Measurements from ENCODE around the gene EVC. TPM values are rescaled to one million over a fixed set of nuclear protein-coding genes. Genes with fewer than 3 reads are reported as not detected.

EVC gene
- total RNA-seq, 2 donors from 2014 or later = 7.8 to 10.5 TPM

GRCh38 chr4:5772528-5773270 lies 61.7 kb downstream of the EVC start:
- ATAC-seq (replicated peaks) = no peak
- Mint-ChIP-seq H3K27ac (peak overlapping the region; percentile 18), H3K4me3 (no peak overlapping the region), H3K36me3 (ENCODE audit: low read depth) (no peaks in the 10 kb centered on the region), H3K9me3 (peaks cover 20% of the 10 kb centered on the region), H3K4me1 (no peaks in the 10 kb centered on the region), H3K27me3 (no peaks in the 10 kb centered on the region)

GRCh38 chr4:5773271-5773555 lies 62.2 kb downstream of the EVC start:
- no peaks in the 10 kb centered on the region for H3K27me3 Mint-ChIP-seq
- ATAC-seq (replicated peaks) = no peak
- no peak overlapping the region for H3K27ac Mint-ChIP-seq
- no peaks in the 10 kb centered on the region for H3K36me3 Mint-ChIP-seq (ENCODE audit: low read depth)
- no peaks in the 10 kb centered on the region for H3K4me1 Mint-ChIP-seq
- H3K4me3 Mint-ChIP-seq = no peak overlapping the region
- H3K9me3 Mint-ChIP-seq = peaks cover 15% of the 10 kb centered on the region

- H3K27me3 Mint-ChIP-seq = no peaks in the 10 kb centered on the region
These were observed 63.5 kb downstream of the EVC start for GRCh38 chr4:5774416-5775036.

GRCh38 chr4:5776510-5776909 lies 65.5 kb downstream of the EVC start:
- H3K4me1 Mint-ChIP-seq = no peaks in the 10 kb centered on the region
- no peaks in the 10 kb centered on the region for H3K36me3 Mint-ChIP-seq (ENCODE audit: low read depth)
- H3K9me3 Mint-ChIP-seq = peaks cover 15% of the 10 kb centered on the region
- peaks cover 3% of the 10 kb centered on the region for H3K27me3 Mint-ChIP-seq
- H3K27ac Mint-ChIP-seq = no peak overlapping the region
- ATAC-seq (replicated peaks) = no peak
- H3K4me3 Mint-ChIP-seq = no peak overlapping the region

More at GRCh38 chr4:5774416-5775036, 63.5 kb downstream of the EVC start:
- Mint-ChIP-seq H3K4me1 (no peaks in the 10 kb centered on the region), H3K27ac (no peak overlapping the region), H3K4me3 (no peak overlapping the region), H3K36me3 (ENCODE audit: low read depth) (no peaks in the 10 kb centered on the region), H3K9me3 (peaks cover 15% of the 10 kb centered on the region)
- no peak for ATAC-seq (replicated peaks)

- peaks cover 3% of the 10 kb centered on the region for H3K27me3 Mint-ChIP-seq
- H3K4me1 Mint-ChIP-seq = no peaks in the 10 kb centered on the region
- no peak overlapping the region for H3K27ac Mint-ChIP-seq
- H3K9me3 Mint-ChIP-seq = peaks cover 8% of the 10 kb centered on the region
- H3K36me3 Mint-ChIP-seq (ENCODE audit: low read depth) = peaks cover 5% of the 10 kb centered on the region
- no peak overlapping the region for H3K4me3 Mint-ChIP-seq
- ATAC-seq (replicated peaks) = no peak
These were observed 70.0 kb downstream of the EVC start for GRCh38 chr4:5780831-5781480.

GRCh38 chr4:5781691-5782090 lies 70.7 kb downstream of the EVC start:
- Mint-ChIP-seq H3K4me3 (no peak overlapping the region), H3K27me3 (peaks cover 3% of the 10 kb centered on the region), H3K9me3 (peaks cover 3% of the 10 kb centered on the region), H3K36me3 (ENCODE audit: low read depth) (peaks cover 5% of the 10 kb centered on the region), H3K4me1 (no peaks in the 10 kb centered on the region), H3K27ac (no peak overlapping the region)
- ATAC-seq (replicated peaks) = no peak

GRCh38 chr4:5782829-5783476 lies 72.0 kb downstream of the EVC start:
- Mint-ChIP-seq H3K27me3 (peaks cover 3% of the 10 kb centered on the region), H3K4me1 (no peaks in the 10 kb centered on the region), H3K4me3 (no peak overlapping the region), H3K36me3 (ENCODE audit: low read depth) (peaks cover 5% of the 10 kb centered on the region), H3K27ac (no peak overlapping the region), H3K9me3 (no peaks in the 10 kb centered on the region)
- peak; percentile 14 for ATAC-seq (replicated peaks)

GRCh38 chr4:5783486-5783885 lies 72.5 kb downstream of the EVC start:
- no peak overlapping the region for H3K27ac Mint-ChIP-seq
- peaks cover 5% of the 10 kb centered on the region for H3K36me3 Mint-ChIP-seq (ENCODE audit: low read depth)
- H3K4me3 Mint-ChIP-seq = no peak overlapping the region
- no peaks in the 10 kb centered on the region for H3K9me3 Mint-ChIP-seq
- no peak for ATAC-seq (replicated peaks)
- H3K27me3 Mint-ChIP-seq = peaks cover 3% of the 10 kb centered on the region
- no peaks in the 10 kb centered on the region for H3K4me1 Mint-ChIP-seq

GRCh38 chr4:5784021-5784420 lies 73.0 kb downstream of the EVC start:
- Mint-ChIP-seq H3K4me1 (no peaks in the 10 kb centered on the region), H3K4me3 (no peak overlapping the region), H3K27me3 (peaks cover 3% of the 10 kb centered on the region), H3K27ac (no peak overlapping the region), H3K36me3 (ENCODE audit: low read depth) (peaks cover 5% of the 10 kb centered on the region), H3K9me3 (no peaks in the 10 kb centered on the region)
- ATAC-seq (replicated peaks) = no peak

- Mint-ChIP-seq H3K27ac (no peak overlapping the region), H3K9me3 (no peaks in the 10 kb centered on the region), H3K4me1 (no peaks in the 10 kb centered on the region), H3K27me3 (peaks cover 3% of the 10 kb centered on the region), H3K4me3 (no peak overlapping the region), H3K36me3 (ENCODE audit: low read depth) (peaks cover 5% of the 10 kb centered on the region)
- ATAC-seq (replicated peaks) = no peak
These were observed 74.1 kb downstream of the EVC start for GRCh38 chr4:5784960-5785611.

- H3K4me1 Mint-ChIP-seq = no peaks in the 10 kb centered on the region
- H3K27me3 Mint-ChIP-seq = peaks cover 1% of the 10 kb centered on the region
- ATAC-seq (replicated peaks) = no peak
- H3K27ac Mint-ChIP-seq = no peak overlapping the region
- H3K36me3 Mint-ChIP-seq (ENCODE audit: low read depth) = peaks cover 5% of the 10 kb centered on the region
- no peak overlapping the region for H3K4me3 Mint-ChIP-seq
- no peaks in the 10 kb centered on the region for H3K9me3 Mint-ChIP-seq
These were observed 75.0 kb downstream of the EVC start for GRCh38 chr4:5785806-5786680.

- Mint-ChIP-seq H3K4me1 (no peaks in the 10 kb centered on the region), H3K4me3 (no peak overlapping the region), H3K9me3 (no peaks in the 10 kb centered on the region), H3K27ac (no peak overlapping the region), H3K36me3 (ENCODE audit: low read depth) (peaks cover 5% of the 10 kb centered on the region), H3K27me3 (no peaks in the 10 kb centered on the region)
- ATAC-seq (replicated peaks) = no peak
These were observed 76.3 kb downstream of the EVC start for GRCh38 chr4:5787311-5787710.

GRCh38 chr4:5788144-5788543 lies 77.1 kb downstream of the EVC start:
- no peaks in the 10 kb centered on the region for H3K4me1 Mint-ChIP-seq
- H3K4me3 Mint-ChIP-seq = no peak overlapping the region

GRCh38 chr4:5789141-5789540 lies 78.1 kb downstream of the EVC start:
- Mint-ChIP-seq H3K27ac (no peak overlapping the region), H3K27me3 (no peaks in the 10 kb centered on the region), H3K9me3 (no peaks in the 10 kb centered on the region), H3K4me1 (no peaks in the 10 kb centered on the region), H3K4me3 (no peak overlapping the region), H3K36me3 (ENCODE audit: low read depth) (peaks cover under 1% of the 10 kb centered on the region)
- no peak for ATAC-seq (replicated peaks)

More at GRCh38 chr4:5788144-5788543, 77.1 kb downstream of the EVC start:
- Mint-ChIP-seq H3K27me3 (no peaks in the 10 kb centered on the region), H3K27ac (no peak overlapping the region), H3K36me3 (ENCODE audit: low read depth) (peaks cover 5% of the 10 kb centered on the region), H3K9me3 (no peaks in the 10 kb centered on the region)
- ATAC-seq (replicated peaks) = no peak
